B cell (primary cell): ENCODE data around the gene SGCD.

Experiments used
- CTCF ChIP-seq: fragments of 200-600 bp; IDR thresholded peaks from one replicate; pipeline ENCODE4 v1.8.0; 2022; ENCODE audit warnings: antibody characterized with exemption, mild to moderate bottlenecking
- EZH2 ChIP-seq: IDR thresholded peaks from 2 replicates; pipeline ENCODE4 v1.6.1; 2012; ENCODE audit warnings: borderline replicate concordance, low read depth, mild to moderate bottlenecking, moderate library complexity, low read length; ENCODE audit not compliant: insufficient read depth, poor library complexity, severe bottlenecking

GRCh38 chr5:156695774-156696173 lies 368.8 kb downstream of the SGCD start:
- TF ChIP-seq CTCF (no peak), EZH2 (no peak)
